K562 (cell line): ENCODE measurements around the gene NOX5.

Source experiments
- CBX3 ChIP-seq, 2 experiments: IDR thresholded peaks; 1 replicate in 1 of 2; 2 replicates in 1 of 2; pipeline ENCODE4 v1.6.1; 2012; ENCODE audit warnings: inconsistent platforms in 2 of 2, low read length in 2 of 2, borderline replicate concordance in 1 of 2, control low read depth in 1 of 2
- DDX20 ChIP-seq: fragments of 450-650 bp; IDR thresholded peaks from 2 replicates; pipeline ENCODE4 v1.6.1; 2016; ENCODE audit warnings: missing genetic modification characterization, low read depth, mild to moderate bottlenecking, missing compliant biosample characterization, moderate library complexity
- GABPA ChIP-seq: fragments of 200-800 bp; sonication (Bioruptor generic); conservative IDR thresholded peaks from 2 replicates; pipeline ENCODE4 v1.6.1; 2016; ENCODE audit warnings: low read depth, missing genetic modification characterization, missing compliant biosample characterization
- JUNB ChIP-seq: fragments of 450-650 bp; formaldehyde crosslinking; conservative IDR thresholded peaks from 2 replicates; pipeline ENCODE4 v1.4.0; 2020; ENCODE audit warnings: mild to moderate bottlenecking
- NRF1 ChIP-seq, 2 experiments: fragments of 450-650 bp; IDR thresholded peaks in 1 of 2; conservative IDR thresholded peaks in 1 of 2; 2 replicates each; pipeline ENCODE4 v1.6.1; 2014; ENCODE audit warnings: mild to moderate bottlenecking in 2 of 2
- POLR2A ChIP-seq: fragments of 450-650 bp; conservative IDR thresholded peaks from 2 replicates; pipeline ENCODE4 v1.6.1; 2016
- POLR2AphosphoS5 ChIP-seq: IDR thresholded peaks from 2 replicates; pipeline ENCODE4 v1.6.1; 2011; ENCODE audit warnings: mild to moderate bottlenecking, low read depth, low read length, moderate library complexity; ENCODE audit not compliant: control insufficient read depth, insufficient read depth
- RBM22 ChIP-seq: fragments of 200-400 bp; formaldehyde crosslinking; IDR thresholded peaks from 2 replicates; pipeline ENCODE4 v1.6.1; 2018; ENCODE audit warnings: low read length, low read depth; ENCODE audit not compliant: poor library complexity, severe bottlenecking
- TEAD4 ChIP-seq, 2 experiments: sonication (generic) in 1 of 2; formaldehyde crosslinking in 1 of 2; IDR thresholded peaks; 2 replicates each; pipeline versions ENCODE4 v1.6.1 to v1.8.0; 2012 to 2022; ENCODE audit warnings: borderline replicate concordance in 1 of 2, inconsistent platforms in 1 of 2, low read length in 1 of 2, mild to moderate bottlenecking in 1 of 2, missing genetic modification reagents in 1 of 2
- ZNF778 ChIP-seq: fragments of 450-650 bp; formaldehyde crosslinking; IDR thresholded peaks from 2 replicates; pipeline ENCODE4 v1.4.0; 2020; ENCODE audit warnings: mild to moderate bottlenecking, moderate library complexity
- TF ChIP-seq, protein P1 (sequence below), 2 experiments: fragments of 450-650 bp; IDR thresholded peaks; 2 replicates each; pipeline ENCODE4 v1.6.1; 2016; ENCODE audit warnings: mild to moderate bottlenecking in 2 of 2, borderline replicate concordance in 1 of 2, low read depth in 1 of 2, moderate library complexity in 1 of 2
- TF ChIP-seq, protein P2 (sequence below), 3 experiments: IDR thresholded peaks in 2 of 3; conservative IDR thresholded peaks in 1 of 3; 2 replicates each; pipeline ENCODE4 v1.5.1; 2011 to 2012; ENCODE audit warnings: low read length in 3 of 3, mild to moderate bottlenecking in 3 of 3, control low read depth in 2 of 3, improper control_type of control experiment in 1 of 3, inconsistent platforms in 1 of 3, low read depth in 1 of 3, mixed read lengths in 1 of 3, moderate library complexity in 1 of 3; ENCODE audit not compliant: insufficient read depth in 2 of 3
- TF ChIP-seq, protein P3 (sequence below): sonication (generic); formaldehyde crosslinking; IDR thresholded peaks from 2 replicates; pipeline ENCODE4 v1.9.0; 2022; ENCODE audit warnings: mild to moderate bottlenecking, missing genetic modification reagents

DNA sequence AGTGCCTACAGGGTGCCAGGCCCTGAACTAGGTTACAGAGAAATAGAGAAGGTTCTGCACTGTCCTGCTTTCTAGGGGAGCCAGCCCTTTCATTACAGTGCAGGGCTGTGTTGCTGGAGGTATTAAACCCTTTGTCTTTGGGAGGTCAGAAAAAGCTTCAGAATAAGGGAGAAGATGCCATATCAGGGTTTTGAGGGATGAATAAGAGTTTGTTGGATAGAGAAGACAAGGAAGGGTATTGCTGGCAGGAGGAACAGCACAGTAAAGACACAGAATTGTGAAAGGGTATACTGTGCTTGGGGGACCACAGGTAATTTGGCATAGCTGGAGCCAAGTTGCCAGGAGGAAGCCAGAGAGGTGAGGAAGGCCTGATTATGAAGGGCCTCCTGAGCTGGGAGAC lies 23.0 kb downstream of the NOX5 start:
- TF ChIP-seq, protein P1, sequence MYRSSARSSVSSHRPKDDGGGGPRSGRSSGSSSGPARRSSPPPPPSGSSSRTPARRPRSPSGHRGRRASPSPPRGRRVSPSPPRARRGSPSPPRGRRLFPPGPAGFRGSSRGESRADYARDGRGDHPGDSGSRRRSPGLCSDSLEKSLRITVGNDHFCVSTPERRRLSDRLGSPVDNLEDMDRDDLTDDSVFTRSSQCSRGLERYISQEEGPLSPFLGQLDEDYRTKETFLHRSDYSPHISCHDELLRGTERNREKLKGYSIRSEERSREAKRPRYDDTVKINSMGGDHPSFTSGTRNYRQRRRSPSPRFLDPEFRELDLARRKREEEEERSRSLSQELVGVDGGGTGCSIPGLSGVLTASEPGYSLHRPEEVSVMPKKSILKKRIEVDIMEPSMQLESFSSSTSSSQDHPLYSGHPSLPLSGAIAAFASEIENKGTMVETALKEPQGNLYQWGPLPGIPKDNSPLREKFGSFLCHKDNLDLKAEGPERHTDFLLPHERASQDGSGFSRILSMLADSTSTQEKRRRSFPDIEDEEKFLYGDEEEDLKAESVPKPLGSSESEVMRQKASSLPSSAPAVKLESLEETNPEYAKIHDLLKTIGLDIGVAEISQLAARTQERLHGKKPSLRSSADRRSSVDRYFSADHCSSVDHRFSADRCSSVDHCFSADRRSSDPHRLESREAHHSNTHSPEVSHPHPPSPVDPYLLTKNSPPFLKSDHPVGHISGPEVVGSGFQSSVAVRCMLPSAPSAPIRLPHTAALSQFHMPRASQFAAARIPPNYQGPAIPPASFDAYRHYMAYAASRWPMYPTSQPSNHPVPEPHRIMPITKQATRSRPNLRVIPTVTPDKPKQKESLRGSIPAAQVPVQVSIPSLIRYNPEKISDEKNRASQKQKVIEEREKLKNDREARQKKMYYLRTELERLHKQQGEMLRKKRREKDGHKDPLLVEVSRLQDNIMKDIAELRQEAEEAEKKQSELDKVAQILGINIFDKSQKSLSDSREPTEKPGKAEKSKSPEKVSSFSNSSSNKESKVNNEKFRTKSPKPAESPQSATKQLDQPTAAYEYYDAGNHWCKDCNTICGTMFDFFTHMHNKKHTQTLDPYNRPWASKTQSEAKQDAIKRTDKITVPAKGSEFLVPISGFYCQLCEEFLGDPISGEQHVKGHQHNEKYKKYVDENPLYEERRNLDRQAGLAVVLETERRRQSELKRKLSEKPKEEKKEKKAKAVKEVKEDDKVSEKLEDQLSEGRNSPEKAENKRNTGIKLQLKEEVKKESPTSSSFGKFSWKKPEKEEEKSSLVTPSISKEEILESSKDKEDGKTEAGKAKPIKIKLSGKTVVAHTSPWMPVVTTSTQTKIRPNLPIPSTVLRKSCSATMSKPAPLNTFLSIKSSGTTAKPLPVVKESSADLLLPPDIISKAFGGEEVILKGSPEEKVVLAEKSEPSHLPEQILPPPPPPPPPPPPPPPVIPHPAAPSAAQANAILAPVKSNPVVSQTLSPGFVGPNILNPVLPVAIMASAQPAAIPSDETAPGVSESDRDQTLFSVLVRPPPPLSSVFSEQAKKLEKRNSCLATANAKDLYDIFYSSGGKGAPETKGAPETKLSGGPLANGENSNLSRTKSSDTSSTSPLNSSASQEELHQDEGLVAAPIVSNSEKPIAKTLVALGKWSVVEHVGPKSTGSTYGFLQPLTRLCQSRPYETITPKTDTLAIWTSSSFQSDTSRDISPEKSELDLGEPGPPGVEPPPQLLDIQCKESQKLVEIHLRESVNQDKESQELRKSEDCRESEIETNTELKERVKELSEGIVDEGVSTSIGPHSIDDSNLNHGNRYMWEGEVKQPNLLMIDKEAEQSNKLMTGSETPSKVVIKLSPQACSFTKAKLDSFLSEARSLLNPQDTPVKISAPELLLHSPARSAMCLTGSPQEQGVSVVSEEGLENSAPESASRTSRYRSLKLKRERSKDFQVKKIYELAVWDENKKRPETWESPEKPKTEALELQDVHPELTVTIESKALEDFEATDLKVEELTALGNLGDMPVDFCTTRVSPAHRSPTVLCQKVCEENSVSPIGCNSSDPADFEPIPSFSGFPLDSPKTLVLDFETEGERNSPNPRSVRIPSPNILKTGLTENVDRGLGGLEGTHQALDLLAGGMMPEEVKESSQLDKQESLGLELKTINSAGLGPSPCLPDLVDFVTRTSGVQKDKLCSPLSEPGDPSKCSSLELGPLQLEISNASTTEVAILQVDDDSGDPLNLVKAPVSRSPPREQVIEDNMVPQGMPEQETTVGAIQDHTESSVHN (IDR thresholded peaks at IDR 0.05; ENCODE audit: borderline replicate concordance in 1 of 2, low read depth in 1 of 2), result no peak
- TF ChIP-seq, protein P2, sequence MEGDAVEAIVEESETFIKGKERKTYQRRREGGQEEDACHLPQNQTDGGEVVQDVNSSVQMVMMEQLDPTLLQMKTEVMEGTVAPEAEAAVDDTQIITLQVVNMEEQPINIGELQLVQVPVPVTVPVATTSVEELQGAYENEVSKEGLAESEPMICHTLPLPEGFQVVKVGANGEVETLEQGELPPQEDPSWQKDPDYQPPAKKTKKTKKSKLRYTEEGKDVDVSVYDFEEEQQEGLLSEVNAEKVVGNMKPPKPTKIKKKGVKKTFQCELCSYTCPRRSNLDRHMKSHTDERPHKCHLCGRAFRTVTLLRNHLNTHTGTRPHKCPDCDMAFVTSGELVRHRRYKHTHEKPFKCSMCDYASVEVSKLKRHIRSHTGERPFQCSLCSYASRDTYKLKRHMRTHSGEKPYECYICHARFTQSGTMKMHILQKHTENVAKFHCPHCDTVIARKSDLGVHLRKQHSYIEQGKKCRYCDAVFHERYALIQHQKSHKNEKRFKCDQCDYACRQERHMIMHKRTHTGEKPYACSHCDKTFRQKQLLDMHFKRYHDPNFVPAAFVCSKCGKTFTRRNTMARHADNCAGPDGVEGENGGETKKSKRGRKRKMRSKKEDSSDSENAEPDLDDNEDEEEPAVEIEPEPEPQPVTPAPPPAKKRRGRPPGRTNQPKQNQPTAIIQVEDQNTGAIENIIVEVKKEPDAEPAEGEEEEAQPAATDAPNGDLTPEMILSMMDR (IDR thresholded peaks at IDR 0.05 in 2 of 3, conservative IDR thresholded peaks at IDR 0.05 in 1 of 3; ENCODE audit: insufficient read depth in 2 of 3, low read depth in 1 of 3, low read length in 3 of 3), result no peak
- TF ChIP-seq TEAD4 (IDR thresholded peaks at IDR 0.05; ENCODE audit: low read length) (no peak), TEAD4 (CRISPR knock-in tag; IDR thresholded peaks at IDR 0.05; ENCODE audit: borderline replicate concordance) (no peak), NRF1 (conservative IDR thresholded peaks at IDR 0.05 in 1 of 2, IDR thresholded peaks at IDR 0.05 in 1 of 2) (no peak), CBX3 (IDR thresholded peaks at IDR 0.05; ENCODE audit: borderline replicate concordance in 1 of 2, low read length in 2 of 2) (no peak), RBM22 (no peak), POLR2AphosphoS5 (no peak), POLR2A (no peak), GABPA (tag) (no peak), JUNB (CRISPR knock-in tag) (no peak), DDX20 (tag) (no peak), ZNF778 (CRISPR knock-in tag) (no peak)
- TF ChIP-seq, protein P3, sequence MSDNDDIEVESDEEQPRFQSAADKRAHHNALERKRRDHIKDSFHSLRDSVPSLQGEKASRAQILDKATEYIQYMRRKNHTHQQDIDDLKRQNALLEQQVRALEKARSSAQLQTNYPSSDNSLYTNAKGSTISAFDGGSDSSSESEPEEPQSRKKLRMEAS (CRISPR knock-in tag), result no peak
